Mucosa of gallbladder (tissue), 1 donor: ENCODE results near the gene CTNND2. TPM values are rescaled to one million over a fixed set of nuclear protein-coding genes. Genes with fewer than 3 reads are reported as not detected.
"Not testable (repeated sequence)": the region's sequence is repeated elsewhere in the genome, so short reads cannot be mapped to it uniquely, and the experiment has no call there.

Source experiments
- DNase-seq: peaks from one replicate; pipeline ENCODE4 v3.0.0-alpha.2; 2020; ENCODE audit warnings: low spot score
- total RNA-seq: library from RNA; stranded (reverse); gene quantifications from one replicate; pipeline ENCODE4 v1.2.1, GENCODE V29; 2021
- donor health status: DM: no; HTN: no; CAD: no.

Gene CTNND2
- total RNA-seq, 1 donor from 2014 or later: 131 TPM

- DNase-seq: no peak
Observed at GRCh38 chr5:11459716-11460115, 444.5 kb downstream of the CTNND2 start.

- no peak for DNase-seq
Observed at GRCh38 chr5:11455505-11455904, 448.7 kb downstream of the CTNND2 start.

GRCh38 chr5:11452852-11453251 is 451.4 kb downstream of the CTNND2 start:
- no peak for DNase-seq

- no peak for DNase-seq
Observed at GRCh38 chr5:11449966-11450365, 454.3 kb downstream of the CTNND2 start.

GRCh38 chr5:11449217-11449616 is 455.0 kb downstream of the CTNND2 start:
- no peak for DNase-seq

- no peak for DNase-seq
Observed at GRCh38 chr5:11443831-11444230, 460.4 kb downstream of the CTNND2 start.

GRCh38 chr5:11432116-11432515 is 472.1 kb downstream of the CTNND2 start:
- DNase-seq: no peak

GRCh38 chr5:11429254-11429653 is 475.0 kb downstream of the CTNND2 start:
- DNase-seq: no peak

GRCh38 chr5:11427569-11427968 is 476.7 kb downstream of the CTNND2 start:
- DNase-seq: no peak

GRCh38 chr5:11426442-11426841 is 477.8 kb downstream of the CTNND2 start:
- no peak for DNase-seq

GRCh38 chr5:11422342-11422741 is 481.9 kb downstream of the CTNND2 start:
- no peak for DNase-seq

GRCh38 chr5:11420969-11421368 is 483.3 kb downstream of the CTNND2 start:
- no peak for DNase-seq

GRCh38 chr5:11415751-11416150 is 488.5 kb downstream of the CTNND2 start:
- DNase-seq: no peak

GRCh38 chr5:11414732-11415131 is 489.5 kb downstream of the CTNND2 start:
- DNase-seq: not testable (repeated sequence)

- no peak for DNase-seq
Observed at GRCh38 chr5:11411621-11412020, 492.6 kb downstream of the CTNND2 start.

GRCh38 chr5:11407556-11408145 is 496.6 kb downstream of the CTNND2 start:
- no peak for DNase-seq

GRCh38 chr5:11400316-11400715 is 503.9 kb downstream of the CTNND2 start:
- no peak for DNase-seq

GRCh38 chr5:11398728-11399127 is 505.5 kb downstream of the CTNND2 start:
- no peak for DNase-seq

- no peak for DNase-seq
Observed at GRCh38 chr5:11397549-11397948, 506.7 kb downstream of the CTNND2 start.

GRCh38 chr5:11396917-11397316 is 507.3 kb downstream of the CTNND2 start:
- no peak for DNase-seq

- DNase-seq: no peak
Observed at GRCh38 chr5:11394933-11395332, 509.3 kb downstream of the CTNND2 start.

GRCh38 chr5:11390291-11390767 is 513.9 kb downstream of the CTNND2 start:
- DNase-seq: no peak

GRCh38 chr5:11387382-11387781 is 516.9 kb downstream of the CTNND2 start:
- DNase-seq: no peak

- DNase-seq: no peak
Observed at GRCh38 chr5:11386398-11386797, 517.8 kb downstream of the CTNND2 start.
